ENCODE measurements around the gene CALU.

- no peak for TF ChIP-seq EZH2 (IDR thresholded peaks at IDR 0.05; ENCODE audit: low read length, unreplicated experiment)
- TF ChIP-seq, protein P1, sequence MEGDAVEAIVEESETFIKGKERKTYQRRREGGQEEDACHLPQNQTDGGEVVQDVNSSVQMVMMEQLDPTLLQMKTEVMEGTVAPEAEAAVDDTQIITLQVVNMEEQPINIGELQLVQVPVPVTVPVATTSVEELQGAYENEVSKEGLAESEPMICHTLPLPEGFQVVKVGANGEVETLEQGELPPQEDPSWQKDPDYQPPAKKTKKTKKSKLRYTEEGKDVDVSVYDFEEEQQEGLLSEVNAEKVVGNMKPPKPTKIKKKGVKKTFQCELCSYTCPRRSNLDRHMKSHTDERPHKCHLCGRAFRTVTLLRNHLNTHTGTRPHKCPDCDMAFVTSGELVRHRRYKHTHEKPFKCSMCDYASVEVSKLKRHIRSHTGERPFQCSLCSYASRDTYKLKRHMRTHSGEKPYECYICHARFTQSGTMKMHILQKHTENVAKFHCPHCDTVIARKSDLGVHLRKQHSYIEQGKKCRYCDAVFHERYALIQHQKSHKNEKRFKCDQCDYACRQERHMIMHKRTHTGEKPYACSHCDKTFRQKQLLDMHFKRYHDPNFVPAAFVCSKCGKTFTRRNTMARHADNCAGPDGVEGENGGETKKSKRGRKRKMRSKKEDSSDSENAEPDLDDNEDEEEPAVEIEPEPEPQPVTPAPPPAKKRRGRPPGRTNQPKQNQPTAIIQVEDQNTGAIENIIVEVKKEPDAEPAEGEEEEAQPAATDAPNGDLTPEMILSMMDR (conservative IDR thresholded peaks at IDR 0.05; ENCODE audit: low read depth, low read length) = no peak
Observed at GRCh38 chr7:128757203-128757602, 18.0 kb downstream of the CALU start.

All from PC-3 (cell line).